ENCODE data around the gene FHIP1B. TPM values are rescaled to one million over a fixed set of nuclear protein-coding genes. Genes with fewer than 3 reads are reported as not detected.

Gene FHIP1B
- total and polyA plus RNA-seq, 4 donors, result 12.3 to 21.2 (median 16.9) TPM

DNA sequence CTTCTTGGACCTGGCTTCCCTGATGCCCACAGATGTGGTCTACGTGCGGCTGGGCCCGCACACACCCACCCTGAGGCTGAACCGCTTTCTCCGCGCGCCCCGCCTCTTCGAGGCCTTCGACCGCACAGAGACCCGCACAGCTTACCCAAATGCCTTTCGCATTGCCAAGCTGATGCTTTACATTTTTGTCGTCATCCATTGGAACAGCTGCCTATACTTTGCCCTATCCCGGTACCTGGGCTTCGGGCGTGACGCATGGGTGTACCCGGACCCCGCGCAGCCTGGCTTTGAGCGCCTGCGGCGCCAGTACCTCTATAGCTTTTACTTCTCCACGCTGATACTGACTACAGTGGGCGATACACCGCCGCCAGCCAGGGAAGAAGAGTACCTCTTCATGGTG, 5.7 kb upstream of the FHIP1B start:
- H3K9me3 ChIP-seq (ENCODE audit: control insufficient read depth in 4 of 4, low read length in 3 of 4), result no peaks in the 10 kb centered on the region
- H3K4me3 ChIP-seq (ENCODE audit: low read depth in 1 of 3, low read length in 3 of 3), result no peak overlapping the region
- no peaks in the 10 kb centered on the region for H3K36me3 ChIP-seq (ENCODE audit: control insufficient read depth in 4 of 4, insufficient read depth in 3 of 4, low read depth in 1 of 4, low read length in 3 of 4)
- no peak overlapping the region for H3K9ac ChIP-seq (ENCODE audit: low read depth in 1 of 2, low read length in 2 of 2)
- peaks cover 0 to 3% (median 2%) of the 10 kb centered on the region in 4 donors for H3K4me1 ChIP-seq (ENCODE audit: control insufficient read depth in 4 of 4, insufficient read depth in 4 of 4, low read length in 3 of 4)
- DNase-seq (ENCODE audit: low spot score), result no peak
- no peaks in the 10 kb centered on the region for H3K27me3 ChIP-seq (ENCODE audit: control insufficient read depth in 4 of 4, insufficient read depth in 4 of 4, low read length in 3 of 4)
- WGBS, result 95% methylated on average over 28 of the region's 28 CpGs
- TF ChIP-seq TAF1 (conservative IDR thresholded peaks at IDR 0.05) (no peak), NR2F2 (IDR thresholded peaks at IDR 0.05) (no peak), JUND (IDR thresholded peaks at IDR 0.05) (no peak), HNF4A (conservative IDR thresholded peaks at IDR 0.05) (no peak), HNF4G (IDR thresholded peaks at IDR 0.05) (no peak), GABPA (IDR thresholded peaks at IDR 0.05 in 1 of 2, conservative IDR thresholded peaks at IDR 0.05 in 1 of 2) (no peak), RAD21 (IDR thresholded peaks at IDR 0.05) (no peak), YY1 (IDR thresholded peaks at IDR 0.05) (no peak), RXRA (IDR thresholded peaks at IDR 0.05) (no peak), FOXA2 (IDR thresholded peaks at IDR 0.05) (no peak), SP1 (IDR thresholded peaks at IDR 0.05) (no peak)
- TF ChIP-seq, protein P1, sequence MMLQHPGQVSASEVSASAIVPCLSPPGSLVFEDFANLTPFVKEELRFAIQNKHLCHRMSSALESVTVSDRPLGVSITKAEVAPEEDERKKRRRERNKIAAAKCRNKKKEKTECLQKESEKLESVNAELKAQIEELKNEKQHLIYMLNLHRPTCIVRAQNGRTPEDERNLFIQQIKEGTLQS (IDR thresholded peaks at IDR 0.05), result no peak
- TF ChIP-seq, protein P2, sequence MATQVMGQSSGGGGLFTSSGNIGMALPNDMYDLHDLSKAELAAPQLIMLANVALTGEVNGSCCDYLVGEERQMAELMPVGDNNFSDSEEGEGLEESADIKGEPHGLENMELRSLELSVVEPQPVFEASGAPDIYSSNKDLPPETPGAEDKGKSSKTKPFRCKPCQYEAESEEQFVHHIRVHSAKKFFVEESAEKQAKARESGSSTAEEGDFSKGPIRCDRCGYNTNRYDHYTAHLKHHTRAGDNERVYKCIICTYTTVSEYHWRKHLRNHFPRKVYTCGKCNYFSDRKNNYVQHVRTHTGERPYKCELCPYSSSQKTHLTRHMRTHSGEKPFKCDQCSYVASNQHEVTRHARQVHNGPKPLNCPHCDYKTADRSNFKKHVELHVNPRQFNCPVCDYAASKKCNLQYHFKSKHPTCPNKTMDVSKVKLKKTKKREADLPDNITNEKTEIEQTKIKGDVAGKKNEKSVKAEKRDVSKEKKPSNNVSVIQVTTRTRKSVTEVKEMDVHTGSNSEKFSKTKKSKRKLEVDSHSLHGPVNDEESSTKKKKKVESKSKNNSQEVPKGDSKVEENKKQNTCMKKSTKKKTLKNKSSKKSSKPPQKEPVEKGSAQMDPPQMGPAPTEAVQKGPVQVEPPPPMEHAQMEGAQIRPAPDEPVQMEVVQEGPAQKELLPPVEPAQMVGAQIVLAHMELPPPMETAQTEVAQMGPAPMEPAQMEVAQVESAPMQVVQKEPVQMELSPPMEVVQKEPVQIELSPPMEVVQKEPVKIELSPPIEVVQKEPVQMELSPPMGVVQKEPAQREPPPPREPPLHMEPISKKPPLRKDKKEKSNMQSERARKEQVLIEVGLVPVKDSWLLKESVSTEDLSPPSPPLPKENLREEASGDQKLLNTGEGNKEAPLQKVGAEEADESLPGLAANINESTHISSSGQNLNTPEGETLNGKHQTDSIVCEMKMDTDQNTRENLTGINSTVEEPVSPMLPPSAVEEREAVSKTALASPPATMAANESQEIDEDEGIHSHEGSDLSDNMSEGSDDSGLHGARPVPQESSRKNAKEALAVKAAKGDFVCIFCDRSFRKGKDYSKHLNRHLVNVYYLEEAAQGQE (IDR thresholded peaks at IDR 0.05), result no peak
- TF ChIP-seq, protein P3, sequence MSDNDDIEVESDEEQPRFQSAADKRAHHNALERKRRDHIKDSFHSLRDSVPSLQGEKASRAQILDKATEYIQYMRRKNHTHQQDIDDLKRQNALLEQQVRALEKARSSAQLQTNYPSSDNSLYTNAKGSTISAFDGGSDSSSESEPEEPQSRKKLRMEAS (IDR thresholded peaks at IDR 0.05), result no peak
- TF ChIP-seq, protein P4, sequence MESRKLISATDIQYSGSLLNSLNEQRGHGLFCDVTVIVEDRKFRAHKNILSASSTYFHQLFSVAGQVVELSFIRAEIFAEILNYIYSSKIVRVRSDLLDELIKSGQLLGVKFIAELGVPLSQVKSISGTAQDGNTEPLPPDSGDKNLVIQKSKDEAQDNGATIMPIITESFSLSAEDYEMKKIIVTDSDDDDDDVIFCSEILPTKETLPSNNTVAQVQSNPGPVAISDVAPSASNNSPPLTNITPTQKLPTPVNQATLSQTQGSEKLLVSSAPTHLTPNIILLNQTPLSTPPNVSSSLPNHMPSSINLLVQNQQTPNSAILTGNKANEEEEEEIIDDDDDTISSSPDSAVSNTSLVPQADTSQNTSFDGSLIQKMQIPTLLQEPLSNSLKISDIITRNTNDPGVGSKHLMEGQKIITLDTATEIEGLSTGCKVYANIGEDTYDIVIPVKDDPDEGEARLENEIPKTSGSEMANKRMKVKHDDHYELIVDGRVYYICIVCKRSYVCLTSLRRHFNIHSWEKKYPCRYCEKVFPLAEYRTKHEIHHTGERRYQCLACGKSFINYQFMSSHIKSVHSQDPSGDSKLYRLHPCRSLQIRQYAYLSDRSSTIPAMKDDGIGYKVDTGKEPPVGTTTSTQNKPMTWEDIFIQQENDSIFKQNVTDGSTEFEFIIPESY (IDR thresholded peaks at IDR 0.05), result no peak
- no peak overlapping the region for H3K27ac ChIP-seq (ENCODE audit: low read depth in 1 of 2, low read length in 2 of 2)

DNA sequence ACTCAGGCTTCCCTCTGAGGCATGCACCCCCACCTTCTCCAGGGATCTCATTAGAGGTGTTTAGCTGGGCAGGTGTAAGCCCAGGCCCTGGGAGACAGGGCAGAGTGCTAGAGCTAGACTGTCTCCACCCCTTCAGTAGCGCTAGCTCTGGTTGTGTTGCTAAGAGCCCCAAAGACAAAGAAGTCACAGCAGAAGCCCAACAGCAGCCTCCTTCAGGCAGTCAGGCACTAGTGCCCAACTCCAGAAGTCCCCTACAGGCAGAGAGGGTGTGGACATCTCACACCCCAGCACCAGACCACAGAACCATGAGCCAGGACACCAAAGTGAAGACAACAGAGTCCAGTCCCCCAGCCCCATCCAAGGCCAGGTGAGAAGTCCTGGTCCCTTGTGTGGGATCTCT, 4.5 kb upstream of the FHIP1B start, which contains the start of gene CNGA4:
Gene CNGA4 (plus strand): TSS at position 188 of the 400 bp plus-strand sequence. CDS start 118 bp downstream, at position 306.
- no peaks in the 10 kb centered on the region for H3K27me3 ChIP-seq (ENCODE audit: control insufficient read depth in 4 of 4, insufficient read depth in 4 of 4, low read length in 3 of 4)
- H3K27ac ChIP-seq (ENCODE audit: low read depth in 1 of 2, low read length in 2 of 2), result no peak within 1 kb of the TSS
- 91% methylated on average over 1 of the region's 1 CpG for WGBS
- H3K9me3 ChIP-seq (ENCODE audit: control insufficient read depth in 4 of 4, low read length in 3 of 4), result no peaks in the 10 kb centered on the region
- H3K36me3 ChIP-seq (ENCODE audit: control insufficient read depth in 4 of 4, insufficient read depth in 3 of 4, low read depth in 1 of 4, low read length in 3 of 4), result no peaks in the 10 kb centered on the region
- H3K4me3 ChIP-seq (ENCODE audit: low read depth in 1 of 3, low read length in 3 of 3), result no peak within 1 kb of the TSS
- no peak within 1 kb of the TSS for H3K9ac ChIP-seq (ENCODE audit: low read depth in 1 of 2, low read length in 2 of 2)
- H3K4me1 ChIP-seq (ENCODE audit: control insufficient read depth in 4 of 4, insufficient read depth in 4 of 4, low read length in 3 of 4), result peaks cover 0 to 7% (median 4%) of the 10 kb centered on the region in 4 donors
- DNase-seq (ENCODE audit: low spot score), result no peak
- TF ChIP-seq HNF4A (conservative IDR thresholded peaks at IDR 0.05) (no peak), EGR1 (IDR thresholded peaks at IDR 0.05; ENCODE audit: low read depth in 2 of 2) (no peak), YY1 (IDR thresholded peaks at IDR 0.05) (no peak), FOXA2 (IDR thresholded peaks at IDR 0.05) (no peak), NR2F2 (IDR thresholded peaks at IDR 0.05) (no peak), RXRA (IDR thresholded peaks at IDR 0.05) (no peak), FOXA1 (IDR thresholded peaks at IDR 0.05) (no peak), SP1 (IDR thresholded peaks at IDR 0.05) (no peak), RAD21 (IDR thresholded peaks at IDR 0.05) (no peak), JUND (IDR thresholded peaks at IDR 0.05) (no peak)
- TF ChIP-seq, protein P3 (IDR thresholded peaks at IDR 0.05), result no peak
- TF ChIP-seq, protein P4 (IDR thresholded peaks at IDR 0.05), result no peak
- TF ChIP-seq, protein P1 (IDR thresholded peaks at IDR 0.05), result no peak
- TF ChIP-seq, protein P5, sequence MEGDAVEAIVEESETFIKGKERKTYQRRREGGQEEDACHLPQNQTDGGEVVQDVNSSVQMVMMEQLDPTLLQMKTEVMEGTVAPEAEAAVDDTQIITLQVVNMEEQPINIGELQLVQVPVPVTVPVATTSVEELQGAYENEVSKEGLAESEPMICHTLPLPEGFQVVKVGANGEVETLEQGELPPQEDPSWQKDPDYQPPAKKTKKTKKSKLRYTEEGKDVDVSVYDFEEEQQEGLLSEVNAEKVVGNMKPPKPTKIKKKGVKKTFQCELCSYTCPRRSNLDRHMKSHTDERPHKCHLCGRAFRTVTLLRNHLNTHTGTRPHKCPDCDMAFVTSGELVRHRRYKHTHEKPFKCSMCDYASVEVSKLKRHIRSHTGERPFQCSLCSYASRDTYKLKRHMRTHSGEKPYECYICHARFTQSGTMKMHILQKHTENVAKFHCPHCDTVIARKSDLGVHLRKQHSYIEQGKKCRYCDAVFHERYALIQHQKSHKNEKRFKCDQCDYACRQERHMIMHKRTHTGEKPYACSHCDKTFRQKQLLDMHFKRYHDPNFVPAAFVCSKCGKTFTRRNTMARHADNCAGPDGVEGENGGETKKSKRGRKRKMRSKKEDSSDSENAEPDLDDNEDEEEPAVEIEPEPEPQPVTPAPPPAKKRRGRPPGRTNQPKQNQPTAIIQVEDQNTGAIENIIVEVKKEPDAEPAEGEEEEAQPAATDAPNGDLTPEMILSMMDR (IDR thresholded peaks at IDR 0.05; ENCODE audit: low read depth, low read length, missing input control), result no peak
